Neuronal stem cell (in vitro differentiated cells): ENCODE results near the gene PNPLA3.

ENCODE experiments used
- DNase-seq: peaks from one replicate; pipeline ENCODE4 v3.0.0-alpha.2; 2013; ENCODE audit warnings: low spot score
- H2AFZ ChIP-seq: one replicate; pipeline ENCODE4 v1.6.1; 2013; ENCODE audit warnings: mild to moderate bottlenecking, low read length, inconsistent platforms
- H2AK5ac ChIP-seq: 2 replicates; pipeline ENCODE4 v1.6.1; 2013; ENCODE audit warnings: low read depth, mild to moderate bottlenecking, inconsistent platforms, low read length, moderate library complexity, mixed read lengths
- H2BK120ac ChIP-seq: 2 replicates; pipeline ENCODE4 v1.6.1; 2013; ENCODE audit warnings: low read depth, mild to moderate bottlenecking, inconsistent platforms, low read length, moderate library complexity, mixed read lengths
- H2BK12ac ChIP-seq: one replicate; pipeline ENCODE4 v1.6.1; 2013; ENCODE audit warnings: low read length, inconsistent platforms
- H2BK15ac ChIP-seq: 2 replicates; pipeline ENCODE4 v1.6.1; 2013; ENCODE audit warnings: mild to moderate bottlenecking, low read length, inconsistent platforms, mixed read lengths
- H2BK5ac ChIP-seq: one replicate; pipeline ENCODE4 v1.6.1; 2013; ENCODE audit warnings: inconsistent platforms, mild to moderate bottlenecking, low read length, moderate library complexity
- H3K14ac ChIP-seq: one replicate; pipeline ENCODE4 v1.6.1; 2013; ENCODE audit warnings: low read length, inconsistent platforms
- H3K18ac ChIP-seq: 2 replicates; pipeline ENCODE4 v1.6.1; 2013; ENCODE audit warnings: low read length, inconsistent platforms
- H3K23ac ChIP-seq: 2 replicates; pipeline ENCODE4 v1.6.1; 2013; ENCODE audit warnings: low read depth, mild to moderate bottlenecking, mixed read lengths, low read length, inconsistent platforms; ENCODE audit not compliant: poor library complexity
- H3K27ac ChIP-seq: replicated peaks from 3 replicates; pipeline ENCODE4 v1.5.1; 2013; ENCODE audit warnings: low read length, inconsistent platforms
- H3K27me3 ChIP-seq, 3 experiments: 2 replicates each; pipeline ENCODE4 v1.6.1; 2013; ENCODE audit warnings: low read length in 3 of 3, mild to moderate bottlenecking in 2 of 3, inconsistent platforms in 1 of 3, low read depth in 1 of 3, mixed read lengths in 1 of 3, moderate library complexity in 1 of 3; ENCODE audit not compliant: control insufficient read depth in 3 of 3, insufficient read depth in 3 of 3
- H3K36me3 ChIP-seq, 2 donors: replicated peaks in 1 of 2; 2 replicates each; pipeline ENCODE4 v1.6.1; 2013; ENCODE audit warnings: low read length in 2 of 2; ENCODE audit not compliant: control insufficient read depth in 2 of 2, insufficient read depth in 2 of 2
- H3K4ac ChIP-seq: 2 replicates; pipeline ENCODE4 v1.6.1; 2013; ENCODE audit warnings: inconsistent platforms, mild to moderate bottlenecking, low read length, moderate library complexity
- H3K4me1 ChIP-seq, 2 donors: 1 replicate in 1 of 2; 2 replicates in 1 of 2; pipeline ENCODE4 v1.6.1; 2013; ENCODE audit warnings: low read length in 2 of 2, low read depth in 1 of 2; ENCODE audit not compliant: control insufficient read depth in 2 of 2, insufficient read depth in 1 of 2
- H3K4me2 ChIP-seq: one replicate; pipeline ENCODE4 v1.6.1; 2013; ENCODE audit warnings: mild to moderate bottlenecking, low read length, inconsistent platforms; ENCODE audit not compliant: insufficient read depth, poor library complexity, severe bottlenecking
- H3K4me3 ChIP-seq, 2 donors: 2 replicates each; pipeline ENCODE4 v1.5.1; 2013; ENCODE audit warnings: low read length in 2 of 2, mild to moderate bottlenecking in 2 of 2, inconsistent platforms in 1 of 2, moderate library complexity in 1 of 2
- H3K79me1 ChIP-seq: one replicate; pipeline ENCODE4 v1.6.1; 2013; ENCODE audit warnings: low read depth, mild to moderate bottlenecking, inconsistent platforms, low read length, moderate library complexity
- H3K9ac ChIP-seq: one replicate; pipeline ENCODE4 v1.6.1; 2013; ENCODE audit warnings: mild to moderate bottlenecking, low read depth, low read length, inconsistent platforms; ENCODE audit not compliant: poor library complexity
- H3K9me3 ChIP-seq, 2 donors: replicated peaks in 1 of 2; 2 replicates each; pipeline versions ENCODE3 to v1.6.1; 2013; ENCODE audit warnings: low read length in 2 of 2, mild to moderate bottlenecking in 2 of 2, inconsistent platforms in 1 of 2, low read depth in 1 of 2, mixed read lengths in 1 of 2, moderate library complexity in 1 of 2; ENCODE audit not compliant: control insufficient read depth in 2 of 2, insufficient read depth in 1 of 2
- H4K8ac ChIP-seq: one replicate; pipeline ENCODE4 v1.6.1; 2013; ENCODE audit warnings: low read depth, mild to moderate bottlenecking, inconsistent platforms, low read length, moderate library complexity
- H4K91ac ChIP-seq: one replicate; pipeline ENCODE4 v1.6.1; 2013; ENCODE audit warnings: low read length, low read depth, mild to moderate bottlenecking, inconsistent platforms; ENCODE audit not compliant: poor library complexity
- WGBS, 2 donors: extraction: QIAGEN DNeasy Blood & Tissue Kit; methylation state at CpG; one replicate each; pipeline ENCODE4 v1.1.7; 2013; ENCODE audit warnings: missing lambda C conversion rate in 2 of 2, mixed read lengths in 1 of 2; ENCODE audit not compliant: insufficient read length in 2 of 2, insufficient replicate concordance in 1 of 2; ENCODE audit errors: extremely low coverage in 2 of 2; 5-methylcytosine and 5-hydroxymethylcytosine counted together

Gene PNPLA3

DNA sequence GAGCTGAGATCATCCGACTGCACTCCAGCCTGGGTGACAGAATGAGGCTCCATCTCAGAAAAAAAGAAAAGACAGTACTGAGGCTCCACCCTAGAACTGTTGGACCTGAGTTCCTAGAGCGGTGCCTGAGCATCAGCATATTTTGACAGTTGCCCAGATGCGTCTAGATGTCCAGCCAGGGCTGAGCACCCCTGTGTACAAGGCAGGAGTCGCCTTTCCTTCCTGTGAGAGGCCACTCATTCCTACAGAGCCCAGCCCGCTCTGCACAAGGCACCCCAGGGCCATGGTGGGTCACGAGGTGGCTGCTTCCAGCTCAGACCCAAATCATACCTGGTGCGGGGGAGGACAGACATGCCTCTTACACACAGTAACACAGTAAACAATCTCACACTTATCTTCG, 47.5 kb downstream of the PNPLA3 start:
- Histone ChIP-seq H3K27me3 (no peaks in the 10 kb centered on the region), H2AFZ (no peak overlapping the region), H2BK15ac (no peak overlapping the region), H3K4ac (no peak overlapping the region), H3K79me1 (no peaks in the 10 kb centered on the region), H3K4me3 (no peak overlapping the region), H2BK12ac (no peak overlapping the region), H3K4me2 (no peak overlapping the region), H2BK5ac (no peak overlapping the region), H3K9me3 (no peaks in the 10 kb centered on the region), H2BK120ac (no peak overlapping the region), H2AK5ac (no peak overlapping the region), H3K4me1 (no peaks in the 10 kb centered on the region), H3K27ac (no peak overlapping the region), H3K18ac (no peak overlapping the region), H3K23ac (peak overlapping the region; percentile 16), H3K14ac (no peak overlapping the region), H3K9ac (no peak overlapping the region), H4K91ac (no peak overlapping the region), H3K36me3 (peaks cover 40 to 95% of the 10 kb centered on the region in 2 donors), H4K8ac (no peak overlapping the region)
- no peak for DNase-seq
- no CpG with 5 or more reads among the region's 8 CpGs for WGBS, 2 donors

DNA sequence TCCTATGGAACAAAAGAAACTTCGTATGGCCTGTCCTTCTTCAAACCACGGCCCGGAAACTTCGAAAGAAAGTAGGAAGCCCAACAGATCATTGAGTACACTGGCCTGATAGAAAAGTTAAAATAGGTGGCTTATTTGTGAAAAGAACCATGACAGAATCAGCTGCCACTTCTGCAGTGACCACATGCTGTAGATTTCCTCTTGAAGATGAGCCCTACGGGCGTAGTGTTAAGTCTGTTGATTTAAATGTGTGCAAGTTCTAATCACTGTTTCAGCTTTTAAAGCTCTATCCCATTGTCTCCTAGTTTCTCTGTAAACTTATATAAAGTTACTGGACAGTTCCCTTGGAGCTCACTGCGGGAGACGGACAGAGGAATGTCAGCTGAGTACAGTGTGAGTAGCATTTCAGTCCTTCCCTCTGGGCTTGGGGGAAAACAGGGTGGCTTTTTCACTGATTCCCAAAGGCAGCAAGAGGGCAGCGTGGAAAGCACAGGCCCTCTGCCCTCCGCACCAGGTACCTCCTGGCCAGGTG, 49.4 kb downstream of the PNPLA3 start:
- Histone ChIP-seq H3K14ac (no peak overlapping the region), H2BK15ac (no peak overlapping the region), H3K79me1 (no peaks in the 10 kb centered on the region), H2BK12ac (no peak overlapping the region), H3K36me3 (peaks cover 44 to 97% of the 10 kb centered on the region in 2 donors), H3K9ac (no peak overlapping the region), H4K91ac (no peak overlapping the region), H4K8ac (no peak overlapping the region), H2AK5ac (no peak overlapping the region), H3K27ac (no peak overlapping the region), H2BK120ac (no peak overlapping the region), H3K4me3 (no peak overlapping the region), H3K4ac (no peak overlapping the region), H2AFZ (no peak overlapping the region), H3K9me3 (no peaks in the 10 kb centered on the region), H3K4me1 (no peaks in the 10 kb centered on the region), H3K4me2 (no peak overlapping the region), H2BK5ac (no peak overlapping the region), H3K23ac (no peak overlapping the region), H3K18ac (no peak overlapping the region), H3K27me3 (no peaks in the 10 kb centered on the region)
- DNase-seq = no peak
- no CpG with 5 or more reads among the region's 10 CpGs for WGBS, 2 donors

DNA sequence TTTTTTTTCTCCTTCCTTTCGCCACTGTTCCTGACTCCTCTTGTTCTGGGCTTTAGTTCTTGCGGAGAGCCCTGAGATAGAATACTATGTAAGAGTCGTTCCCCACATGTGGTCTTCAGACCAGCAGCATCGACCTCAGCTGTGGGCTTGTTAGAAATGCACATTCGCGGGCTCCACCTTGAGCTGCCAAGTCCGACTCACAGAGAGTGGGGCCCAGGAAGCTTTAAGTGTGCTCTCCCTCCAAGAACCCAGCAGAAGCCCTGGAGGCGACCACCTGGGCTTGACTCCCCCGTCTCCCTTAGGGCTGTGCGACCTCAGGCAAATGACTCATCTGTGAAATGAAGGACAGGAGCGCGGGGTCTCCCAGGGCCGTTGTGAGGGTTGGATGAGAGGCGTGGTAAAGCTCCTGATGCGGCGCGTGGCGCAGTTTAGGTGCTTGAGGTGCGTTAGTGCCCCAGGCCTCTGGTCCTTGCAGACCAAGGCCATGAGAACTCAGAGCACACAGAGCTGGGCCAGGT, 50.5 kb downstream of the PNPLA3 start:
- Histone ChIP-seq H2BK12ac (no peak overlapping the region), H4K8ac (no peak overlapping the region), H3K14ac (no peak overlapping the region), H2AFZ (no peak overlapping the region), H3K9ac (no peak overlapping the region), H3K18ac (no peak overlapping the region), H3K9me3 (no peaks in the 10 kb centered on the region), H4K91ac (no peak overlapping the region), H2BK120ac (no peak overlapping the region), H3K27me3 (no peaks in the 10 kb centered on the region), H3K4me2 (no peak overlapping the region), H3K27ac (no peak overlapping the region), H3K23ac (no peak overlapping the region), H3K79me1 (no peaks in the 10 kb centered on the region), H2AK5ac (no peak overlapping the region), H2BK15ac (no peak overlapping the region), H2BK5ac (no peak overlapping the region), H3K4ac (no peak overlapping the region), H3K36me3 (peaks cover 43 to 97% of the 10 kb centered on the region in 2 donors), H3K4me3 (no peak overlapping the region), H3K4me1 (no peaks in the 10 kb centered on the region)
- no peak for DNase-seq
- WGBS, 2 donors = no CpG with 5 or more reads among the region's 19 CpGs

DNA sequence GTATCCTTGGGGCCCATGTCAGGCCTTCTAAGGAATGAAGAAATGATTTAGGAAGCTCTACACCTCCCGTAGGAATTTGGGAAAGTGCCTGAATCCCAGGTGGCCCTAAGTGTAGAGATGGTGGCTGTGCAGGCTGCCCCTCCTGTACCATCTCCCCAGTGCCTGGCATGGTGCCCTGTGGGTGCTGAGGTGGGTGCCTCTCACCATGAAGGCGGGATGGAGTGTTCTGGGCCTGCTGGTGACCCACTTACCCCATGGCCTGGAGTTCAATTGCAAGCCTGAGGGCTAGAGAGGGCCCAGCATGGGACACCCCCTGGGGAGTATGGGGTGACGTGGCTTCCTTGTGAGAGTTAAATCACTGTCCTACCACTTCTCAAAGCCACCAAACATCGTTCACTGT, 51.4 kb downstream of the PNPLA3 start:
- H3K4me1 ChIP-seq = no peaks in the 10 kb centered on the region
- WGBS, 2 donors = no CpG with 5 or more reads among the region's 4 CpGs
- H3K23ac ChIP-seq = peak overlapping the region; percentile 20
- H2BK12ac ChIP-seq = no peak overlapping the region
- H3K4ac ChIP-seq = no peak overlapping the region
- H3K4me3 ChIP-seq = peak overlapping the region in 1 of 2 donors; percentile 37
- H2AFZ ChIP-seq = no peak overlapping the region
- no peaks in the 10 kb centered on the region for H3K27me3 ChIP-seq
- H3K27ac ChIP-seq = no peak overlapping the region
- no peaks in the 10 kb centered on the region for H3K9me3 ChIP-seq
- no peak overlapping the region for H2BK15ac ChIP-seq
- H3K36me3 ChIP-seq = peaks cover 46 to 97% of the 10 kb centered on the region in 2 donors
- H4K91ac ChIP-seq = no peak overlapping the region
- H3K4me2 ChIP-seq = no peak overlapping the region
- no peak overlapping the region for H2BK120ac ChIP-seq
- H3K79me1 ChIP-seq = no peaks in the 10 kb centered on the region
- no peak overlapping the region for H2AK5ac ChIP-seq
- H4K8ac ChIP-seq = peak overlapping the region; percentile 24
- H3K18ac ChIP-seq = no peak overlapping the region
- no peak overlapping the region for H2BK5ac ChIP-seq
- H3K9ac ChIP-seq = no peak overlapping the region
- H3K14ac ChIP-seq = no peak overlapping the region
- no peak for DNase-seq
